A549 (cell line): ENCODE data around the gene ODC1. TPM values are rescaled to one million over a fixed set of nuclear protein-coding genes. Genes with fewer than 3 reads are reported as not detected.

Experiments
- ATAC-seq, 2 experiments: fragments of 200-7000 bp in 1 of 2; fragments of >200 bp in 1 of 2; cut with Nextera tagmentation in 1 of 2; cut with Tn5 transposase in 1 of 2; 3 replicates each; pipeline versions ENCODE4 v1.8.0 to v1.9.1; 2018 to 2020; ENCODE audit warnings: mild to moderate bottlenecking in 1 of 2, moderate library complexity in 1 of 2
- CTCF ChIA-PET: fragments of 300-600 bp; sonication (Branson Sonifier 250); formaldehyde crosslinking; extraction: SDS; loops from one replicate; lab custom pipeline; 2021; ENCODE audit warnings: antibody characterized with exemption, inconsistent platforms; lab: Yijun Ruan, JAX
- POLR2A ChIA-PET: fragments of 350-600 bp; formaldehyde crosslinking; extraction: SDS; loops from one replicate; lab custom pipeline; 2021; ENCODE audit warnings: antibody characterized with exemption, inconsistent platforms; lab: Yijun Ruan, JAX
- DNase-seq, 2 experiments: peaks; one replicate each; pipeline versions ENCODE4 v3.0.0 to v3.0.0-alpha.2; 2011 to 2016; ENCODE audit warnings: low read depth in 1 of 2, low spot score in 1 of 2
- FAIRE-seq: peaks from 2 replicates; lab custom pipeline; 2011; peaks lifted over from hg19 to GRCh38; lab: Jason Lieb, UNC
- H3K27ac ChIP-seq, 2 experiments: fragments of >200 bp; sonication (Bioruptor Twin); formaldehyde crosslinking; 3 replicates each; pipeline ENCODE4 v1.5.1; 2016 to 2017
- H3K4me1 ChIP-seq: fragments of >200 bp; sonication (Bioruptor Twin); formaldehyde crosslinking; 3 replicates; pipeline ENCODE4 v1.6.1; 2016
- H3K4me2 ChIP-seq: fragments of >200 bp; sonication (Bioruptor Twin); formaldehyde crosslinking; 3 replicates; pipeline ENCODE4 v1.6.1; 2016
- H3K4me3 ChIP-seq: fragments of >200 bp; sonication (Bioruptor Twin); formaldehyde crosslinking; 3 replicates; pipeline ENCODE4 v1.5.1; 2016
- H3K9me3 ChIP-seq: fragments of >200 bp; sonication (Bioruptor Twin); formaldehyde crosslinking; 3 replicates; pipeline ENCODE4 v1.6.1; 2016
- CBX8 ChIP-seq: fragments of 200-600 bp; sonication (generic); IDR thresholded peaks from 2 replicates; pipeline ENCODE4 v1.6.1; 2016
- CEBPB ChIP-seq, 2 experiments: fragments of >200 bp in 1 of 2; sonication (Bioruptor Twin) in 1 of 2; formaldehyde crosslinking in 1 of 2; IDR thresholded peaks; 2 replicates each; pipeline ENCODE4 v1.6.1; 2012 to 2016
- CHD2 ChIP-seq: fragments of 150-350 bp; IDR thresholded peaks from 2 replicates; pipeline ENCODE4 v1.6.1; 2014; ENCODE audit warnings: low read length; ENCODE audit not compliant: partially characterized antibody
- CTCF ChIP-seq: fragments of >200 bp; sonication (Bioruptor Twin); formaldehyde crosslinking; IDR thresholded peaks from 3 replicates; pipeline ENCODE4 v1.5.1; 2016
- E2F6 ChIP-seq: IDR thresholded peaks from 2 replicates; pipeline ENCODE4 v1.6.1; 2012; ENCODE audit warnings: low read depth, borderline replicate concordance
- EHMT2 ChIP-seq: fragments of 200-600 bp; sonication (generic); IDR thresholded peaks from 2 replicates; pipeline ENCODE4 v1.6.1; 2016; ENCODE audit warnings: antibody characterized with exemption, low read depth, mild to moderate bottlenecking, moderate library complexity
- ELK1 ChIP-seq: fragments of 150-350 bp; IDR thresholded peaks from 2 replicates; pipeline ENCODE4 v1.6.1; 2014; ENCODE audit warnings: low read depth, mild to moderate bottlenecking, low read length
- FOXS1 ChIP-seq: fragments of 250-450 bp; sonication (Bioruptor Pico); IDR thresholded peaks from 2 replicates; pipeline ENCODE4 v1.5.0; 2020; ENCODE audit warnings: mild to moderate bottlenecking, moderate library complexity
- HDAC2 ChIP-seq: fragments of 200-600 bp; sonication (generic); IDR thresholded peaks from 2 replicates; pipeline ENCODE4 v1.6.1; 2016
- HMGXB4 ChIP-seq: fragments of 250-450 bp; sonication (Bioruptor Pico); IDR thresholded peaks from 2 replicates; pipeline ENCODE4 v1.5.0; 2021; ENCODE audit warnings: mild to moderate bottlenecking, moderate library complexity, borderline replicate concordance
- KDM1A ChIP-seq: fragments of 200-600 bp; sonication (generic); IDR thresholded peaks from 2 replicates; pipeline ENCODE4 v1.6.1; 2016; ENCODE audit warnings: low read depth, mild to moderate bottlenecking
- MAFK ChIP-seq: fragments of 450-650 bp; IDR thresholded peaks from 2 replicates; pipeline ENCODE4 v1.6.1; 2014; ENCODE audit not compliant: partially characterized antibody
- MAX ChIP-seq: IDR thresholded peaks from 2 replicates; pipeline ENCODE4 v1.6.1; 2012
- MYC ChIP-seq: IDR thresholded peaks from 2 replicates; pipeline ENCODE4 v1.6.1; 2012; ENCODE audit warnings: mild to moderate bottlenecking, inconsistent platforms, low read length, improper control_type of control experiment, borderline replicate concordance
- PHF8 ChIP-seq: fragments of 200-600 bp; sonication (generic); IDR thresholded peaks from 2 replicates; pipeline ENCODE4 v1.6.1; 2016; ENCODE audit warnings: low read depth, mild to moderate bottlenecking, antibody characterized with exemption, moderate library complexity, borderline replicate concordance
- REST ChIP-seq: fragments of 200-600 bp; sonication (generic); IDR thresholded peaks from 2 replicates; pipeline ENCODE4 v1.6.1; 2016; ENCODE audit warnings: antibody characterized with exemption, mild to moderate bottlenecking, moderate library complexity
- TP53 ChIP-seq: fragments of 250-450 bp; sonication (Bioruptor Pico); IDR thresholded peaks from 2 replicates; pipeline ENCODE4 v1.5.0; 2021; ENCODE audit warnings: mild to moderate bottlenecking, moderate library complexity
- ZFP36 ChIP-seq: fragments of 450-650 bp; IDR thresholded peaks from 2 replicates; pipeline ENCODE4 v1.6.1; 2014; ENCODE audit warnings: borderline replicate concordance; ENCODE audit not compliant: partially characterized antibody
- ZNF302 ChIP-seq: fragments of 250-450 bp; sonication (Bioruptor Pico); IDR thresholded peaks from 2 replicates; pipeline ENCODE4 v1.9.0; 2021; ENCODE audit warnings: inconsistent platforms, mild to moderate bottlenecking, moderate library complexity
- WGBS: methylation state at CpG from one replicate; pipeline ENCODE4 v1.1.6; 2017; ENCODE audit errors: missing lambda C conversion rate; 5-methylcytosine and 5-hydroxymethylcytosine counted together
- polyA plus RNA-seq, 4 experiments: library from polyadenylated mRNA; depleted of rRNA in 3 of 4; stranded (reverse); fragments of >200 nt; fragmentation: RNase III in 1 of 4; extraction: RNeasy Plus Mini Kit Qiagen cat#74134 plus additional on column Dnase treatment in 1 of 4; gene quantifications; 2 replicates in 3 of 4; 3 replicates in 1 of 4; pipeline ENCODE4 v1.2.3, GENCODE V29; 2011 to 2017

Gene ODC1
- polyA plus RNA-seq, 2 of the 4 experiments (the other 2 are of a cell fraction), result 57.8 to 265 TPM

GRCh38 chr2:10454505-10454904 is 6.4 kb upstream of the ODC1 start:
- Histone ChIP-seq H3K4me1 (peaks cover 46% of the 10 kb centered on the region), H3K4me2 (no peak overlapping the region), H3K4me3 (no peak overlapping the region), H3K27ac (peak overlapping the region; percentile 46 to 79; a peak in 5 of 6 replicates), H3K9me3 (no peaks in the 10 kb centered on the region)
- TF ChIP-seq E2F6 (no peak), ZNF302 (CRISPR knock-in tag) (no peak), ZFP36 (no peak), CTCF (no peak), KDM1A (no peak), FOXS1 (CRISPR knock-in tag) (no peak)
- ChIA-PET CTCF (interaction anchor here (0.6 to 1.9 kb wide), 5 partner anchors 11 to 312 kb away, joined by 3 to 5 read pairs (median 3); no protein-coding TSS in a partner anchor), POLR2A (no interaction called here)
- FAIRE-seq (no peak), DNase-seq (no peak), ATAC-seq (no peak)
- 81% methylated on average over 7 of the region's 7 CpGs for WGBS

- no peak for FAIRE-seq
- 90% methylated on average over 8 of the region's 9 CpGs for WGBS
- DNase-seq, result no peak
- no peaks in the 10 kb centered on the region for H3K9me3 ChIP-seq
- ChIA-PET CTCF (interaction anchor here (1.0 to 1.2 kb wide), 2 partner anchors 18 to 38 kb away, joined by 3 to 5 read pairs; no protein-coding TSS in a partner anchor), POLR2A (no interaction called here)
- TF ChIP-seq CEBPB (IDR thresholded peaks at IDR 0.05) (no peak), CTCF (no peak), MAFK (no peak), REST (no peak), PHF8 (no peak), ELK1 (no peak), MAX (no peak), EHMT2 (no peak), FOXS1 (CRISPR knock-in tag) (no peak), HMGXB4 (no peak), TP53 (CRISPR knock-in tag) (no peak), E2F6 (no peak), CHD2 (no peak), MYC (no peak), CBX8 (no peak), HDAC2 (no peak)
- H3K27ac ChIP-seq, result peak overlapping the region; percentile 46 to 79; a peak in 5 of 6 replicates
- no peak for ATAC-seq
- no peak overlapping the region for H3K4me2 ChIP-seq
- H3K4me1 ChIP-seq, result peaks cover 52% of the 10 kb centered on the region
- no peak overlapping the region for H3K4me3 ChIP-seq
Observed at GRCh38 chr2:10453905-10454298, 5.8 kb upstream of the ODC1 start.
